Frontal cortex (tissue), 4 donors: ENCODE results near the gene ADSS1. TPM values are rescaled to one million over a fixed set of nuclear protein-coding genes. Genes with fewer than 3 reads are reported as not detected.

Experiments
- DNase-seq, 2 donors: peaks; one replicate each; pipeline ENCODE4 v3.0.0; 2012; ENCODE audit warnings: low spot score in 2 of 2
- FAIRE-seq: peaks from 2 replicates; lab custom pipeline; 2012; peaks lifted over from hg19 to GRCh38; lab: Jason Lieb, UNC
- total RNA-seq: library from RNA; depleted of rRNA; stranded (reverse); fragments of >200 nt; gene quantifications from one replicate; pipeline ENCODE4 v1.2.3, GENCODE V29; 2014
- donor health status: control.
- donor health status: control.
- donor health status: control.

ADSS1 gene
- total RNA-seq: 1.6 TPM

DNA sequence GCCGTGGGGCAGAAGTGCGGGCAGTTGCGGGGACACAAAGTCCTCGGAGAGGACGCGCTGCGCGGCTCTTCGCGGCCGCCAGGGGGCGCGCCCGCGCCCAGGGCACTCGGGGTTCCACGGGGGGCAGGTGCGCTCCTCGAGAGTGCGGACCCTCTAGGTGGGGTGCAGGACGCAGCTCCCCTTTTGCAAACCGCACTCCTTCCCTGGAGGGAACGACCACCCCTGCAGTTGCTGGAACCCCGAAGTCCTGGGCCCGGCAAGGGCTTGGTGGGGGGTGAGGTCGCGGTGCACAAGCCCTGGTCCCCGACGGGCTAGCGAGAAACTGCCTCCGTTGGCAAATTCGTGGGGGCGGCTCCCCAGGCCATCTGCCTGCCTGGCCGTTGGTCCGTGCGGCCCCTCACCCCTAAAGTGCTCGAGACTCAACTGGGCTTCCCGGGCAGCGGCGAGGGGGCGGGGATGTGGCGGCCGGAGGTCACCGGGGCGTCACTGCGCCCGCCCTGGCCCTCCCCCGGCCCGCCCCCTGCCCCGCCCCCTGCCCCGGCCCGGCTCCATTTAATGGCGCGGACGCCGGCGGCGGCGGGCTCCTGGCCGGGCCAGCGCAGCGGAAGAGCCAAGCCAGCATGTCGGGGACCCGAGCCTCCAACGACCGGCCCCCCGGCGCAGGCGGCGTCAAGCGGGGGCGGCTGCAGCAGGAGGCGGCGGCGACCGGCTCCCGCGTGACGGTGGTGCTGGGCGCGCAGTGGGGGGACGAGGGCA, at the start of gene ADSS1:
ADSS1 (plus strand) TSS at position 579 of the 756 bp plus-strand sequence; CDS start at position 621, 42 bp downstream.
- DNase-seq: peak; percentile 94 to 95
- no peak for FAIRE-seq

DNA sequence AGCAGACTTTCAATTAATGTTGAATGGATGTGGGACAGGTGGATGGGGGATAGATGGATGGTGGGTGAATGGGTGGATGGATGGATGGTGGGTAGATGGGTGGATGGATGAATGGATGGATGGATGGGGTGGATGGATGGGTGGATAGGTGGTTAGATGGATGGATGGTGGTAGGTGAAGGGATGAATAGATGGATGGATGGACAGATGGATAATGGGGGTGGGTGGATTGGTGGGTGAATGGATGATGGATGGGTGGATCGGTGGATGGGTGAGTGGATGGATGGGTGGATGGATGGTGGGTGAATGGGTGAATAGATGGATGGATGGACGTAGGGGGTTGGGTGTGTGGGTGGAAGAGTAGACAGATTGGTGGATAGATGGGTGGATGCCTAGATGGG, 48.6 kb upstream of the ADSS1 start:
- no peak for FAIRE-seq
- DNase-seq: no peak

DNA sequence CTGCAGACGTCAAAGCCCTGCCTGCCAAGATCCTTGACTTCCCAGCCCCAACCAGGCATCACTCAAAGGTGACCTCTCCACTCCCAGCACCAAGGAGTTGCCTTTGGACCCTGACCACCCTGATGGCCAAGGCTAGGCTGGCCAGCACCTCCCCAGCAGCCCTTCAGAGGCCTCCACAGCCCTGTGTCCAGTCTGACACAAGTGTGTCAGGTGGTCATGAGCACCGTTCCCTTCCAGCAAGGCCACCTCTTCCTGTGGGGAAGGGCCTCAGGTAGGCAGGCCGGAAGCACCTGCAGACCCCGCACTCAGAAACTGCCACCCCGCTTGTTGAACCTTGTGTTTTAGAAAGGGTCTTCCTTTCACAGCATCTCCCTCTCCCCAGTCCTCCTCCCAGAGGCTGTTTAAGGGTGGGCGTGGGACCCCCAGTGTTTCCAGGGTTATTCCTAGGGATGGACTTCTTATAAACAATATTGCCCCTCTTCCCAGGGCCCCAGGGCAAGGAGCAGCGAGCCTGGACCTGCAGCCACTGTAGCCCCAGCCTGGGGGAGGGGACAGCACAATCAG, 47.8 kb upstream of the ADSS1 start:
- DNase-seq (no peak), FAIRE-seq (no peak)

DNA sequence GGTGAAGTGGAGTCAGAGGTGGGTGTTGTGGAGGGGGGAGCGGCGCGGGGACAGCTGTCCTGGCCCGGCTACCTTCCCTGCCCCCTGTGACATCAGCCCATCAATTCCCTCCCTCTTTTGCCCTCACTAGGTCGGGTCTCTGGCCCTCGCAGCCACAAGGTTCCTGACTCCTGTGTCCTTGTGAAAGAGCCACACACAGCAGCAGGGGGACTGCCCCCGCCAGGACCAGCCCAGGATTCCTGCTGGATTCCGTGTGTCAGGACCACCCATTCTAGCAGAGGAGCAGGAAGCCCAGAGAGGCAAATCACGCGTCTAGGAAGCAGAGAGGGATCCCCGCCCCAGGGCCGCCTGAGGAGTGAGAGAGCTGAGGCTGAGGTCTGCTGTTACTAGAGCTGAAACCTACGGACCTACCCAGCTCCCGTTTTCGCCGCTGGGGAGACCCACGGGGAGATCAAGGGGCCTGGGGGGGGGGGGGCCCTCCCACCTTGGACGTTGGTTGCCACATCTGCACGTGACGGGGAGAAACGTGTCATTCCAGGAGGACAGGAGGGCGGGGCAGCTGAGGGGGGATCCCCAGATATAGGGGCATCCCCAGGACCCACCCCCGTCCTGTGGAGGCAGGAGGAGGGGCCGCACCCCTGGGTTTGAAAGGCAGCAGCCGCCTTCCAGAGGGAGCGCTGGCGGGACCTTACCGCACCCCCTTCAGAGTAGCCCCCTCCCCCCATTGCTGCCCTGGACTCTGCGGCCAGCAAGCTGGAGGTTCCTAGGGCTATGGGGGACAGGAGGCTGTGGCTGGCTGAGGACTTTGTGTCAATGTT, 47.1 kb upstream of the ADSS1 start:
- DNase-seq (no peak), FAIRE-seq (no peak)

DNA sequence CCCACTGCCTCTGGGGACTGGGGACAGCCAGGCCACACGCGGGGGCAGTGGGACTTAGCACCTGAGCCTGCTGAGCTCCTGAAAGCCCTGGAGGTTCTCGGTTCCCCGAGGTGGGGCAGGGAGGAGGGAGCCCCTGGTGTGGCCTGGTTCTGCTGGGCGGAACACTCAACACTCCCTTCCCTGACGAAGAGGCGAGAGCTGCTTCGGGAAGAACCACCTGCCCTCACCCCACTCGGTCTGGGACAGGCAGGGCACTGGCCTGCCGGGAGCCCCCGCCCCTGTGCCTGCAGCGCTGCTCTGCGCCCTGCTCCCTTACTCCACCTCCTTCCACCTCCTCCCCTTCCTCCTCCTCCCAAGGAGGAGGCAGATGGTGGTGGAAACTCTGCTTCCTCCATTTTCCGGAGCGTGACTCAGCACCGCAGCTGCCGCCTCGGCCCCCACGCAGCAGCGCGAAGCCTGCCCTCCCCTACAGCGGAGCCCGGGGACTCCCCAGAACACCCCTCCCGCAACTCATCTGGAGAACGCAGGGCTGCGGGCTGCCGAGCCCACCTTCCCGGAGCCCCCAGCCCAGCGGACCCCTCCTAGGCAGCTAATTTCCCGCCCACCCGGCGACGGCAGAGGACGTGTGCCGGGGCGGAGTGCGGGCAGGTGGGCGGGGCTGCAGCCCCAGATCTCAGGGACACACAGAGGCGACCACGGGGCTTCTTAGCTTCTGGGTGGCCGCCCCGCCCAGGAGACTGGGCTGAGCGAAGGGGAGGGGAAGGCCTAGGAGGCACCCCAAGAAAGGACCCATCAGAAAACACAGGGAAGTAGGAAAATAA, 46.3 kb upstream of the ADSS1 start:
- DNase-seq: peak in 1 of 2 donors; percentile 85
- FAIRE-seq: no peak

DNA sequence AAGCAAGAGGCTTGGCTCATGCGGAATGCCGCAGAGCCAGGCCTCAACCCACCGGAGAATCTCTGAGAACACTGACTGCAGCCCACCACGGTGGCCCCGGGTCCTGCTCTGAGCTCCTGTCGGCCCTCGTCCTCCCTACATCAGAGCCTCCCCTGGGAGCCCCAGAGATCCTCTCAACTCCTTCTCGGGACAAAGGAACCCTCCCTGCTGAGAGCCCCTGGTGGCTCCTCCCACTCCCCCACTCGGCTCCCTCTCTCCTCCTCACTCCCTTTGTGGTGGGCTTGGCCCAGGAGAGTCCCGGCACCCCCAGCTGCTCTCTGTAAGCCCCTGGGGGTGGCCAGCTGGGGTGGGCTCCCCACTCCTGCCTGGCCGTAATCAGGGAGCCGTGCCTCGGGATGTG, 45.7 kb upstream of the ADSS1 start:
- DNase-seq (no peak), FAIRE-seq (no peak)

DNA sequence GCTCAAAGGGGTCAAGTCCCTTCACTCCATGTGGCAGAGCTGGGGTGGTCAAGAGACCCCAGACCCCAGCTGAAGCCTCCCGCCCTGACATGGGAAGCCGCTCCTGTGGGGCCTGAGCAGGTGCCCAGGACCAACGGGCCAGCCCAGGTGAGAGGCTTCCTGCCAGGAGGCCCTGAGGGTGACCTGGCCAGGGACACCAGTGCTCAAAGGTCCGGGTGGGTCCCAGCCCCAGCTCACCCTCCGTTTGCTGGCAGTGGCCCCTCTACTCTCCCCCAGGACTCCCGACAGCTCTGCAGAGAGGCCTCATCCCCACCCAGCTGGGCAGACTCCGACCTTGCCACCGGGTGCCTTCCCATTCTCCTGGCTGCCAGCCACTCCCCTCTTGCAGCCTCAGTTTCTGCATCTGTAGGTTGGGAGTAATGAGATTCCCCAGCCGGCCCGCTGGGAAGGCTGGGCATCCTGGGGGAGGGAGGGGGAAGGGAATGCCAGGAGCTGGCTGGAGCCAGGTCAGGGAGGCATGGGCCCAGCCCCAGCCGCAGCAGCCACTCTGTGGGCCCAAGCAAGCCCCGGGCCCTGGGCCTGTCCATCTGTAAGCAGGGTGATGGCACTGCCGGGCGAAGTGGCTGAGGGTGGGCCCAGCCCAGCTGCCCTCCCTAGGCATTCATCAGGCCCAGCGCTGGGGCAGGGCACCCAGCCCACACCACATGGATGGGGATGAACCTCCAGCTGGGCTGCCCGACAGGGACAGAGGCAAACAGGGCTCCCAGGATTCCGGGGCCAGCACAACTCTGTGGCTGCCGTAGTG, 44.9 kb upstream of the ADSS1 start:
- DNase-seq (peak in 1 of 2 donors; percentile 74), FAIRE-seq (no peak)

DNA sequence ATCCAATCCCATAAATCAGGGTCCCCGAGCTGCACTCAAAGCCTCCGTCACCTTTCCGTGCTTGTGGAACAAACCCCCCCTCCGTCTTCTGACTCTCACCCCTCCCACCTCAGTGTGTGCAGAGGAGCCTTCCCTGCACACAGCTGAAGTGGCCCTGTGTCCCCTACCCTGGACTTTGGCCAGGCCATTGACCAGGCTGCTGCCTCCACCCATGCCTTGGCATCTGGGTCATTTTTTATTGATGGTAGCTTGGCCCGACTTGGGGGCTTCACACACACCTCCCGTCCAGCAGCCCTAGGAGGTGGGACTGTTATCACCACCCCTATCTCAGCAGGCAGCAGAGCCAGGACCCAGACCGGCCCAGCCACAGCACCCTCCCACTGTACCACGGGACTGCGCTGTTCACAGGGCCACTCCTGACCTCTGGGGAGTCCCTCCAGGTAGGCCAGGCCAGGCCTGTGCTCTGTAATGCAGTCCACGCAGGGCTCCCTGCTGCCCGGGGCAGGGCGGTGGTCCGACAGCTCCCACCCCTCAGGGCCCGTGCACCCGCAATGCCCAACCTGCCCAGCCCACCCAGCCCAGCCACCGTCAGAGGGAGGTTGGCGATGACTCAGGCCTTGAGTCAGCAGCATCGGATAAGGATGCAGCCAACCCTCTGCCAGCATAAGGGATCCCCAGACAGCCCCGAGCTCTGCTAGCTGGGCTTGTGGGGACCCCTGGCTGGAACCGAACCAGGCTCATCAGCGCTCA, 43.8 kb upstream of the ADSS1 start:
- FAIRE-seq (no peak), DNase-seq (no peak)

DNA sequence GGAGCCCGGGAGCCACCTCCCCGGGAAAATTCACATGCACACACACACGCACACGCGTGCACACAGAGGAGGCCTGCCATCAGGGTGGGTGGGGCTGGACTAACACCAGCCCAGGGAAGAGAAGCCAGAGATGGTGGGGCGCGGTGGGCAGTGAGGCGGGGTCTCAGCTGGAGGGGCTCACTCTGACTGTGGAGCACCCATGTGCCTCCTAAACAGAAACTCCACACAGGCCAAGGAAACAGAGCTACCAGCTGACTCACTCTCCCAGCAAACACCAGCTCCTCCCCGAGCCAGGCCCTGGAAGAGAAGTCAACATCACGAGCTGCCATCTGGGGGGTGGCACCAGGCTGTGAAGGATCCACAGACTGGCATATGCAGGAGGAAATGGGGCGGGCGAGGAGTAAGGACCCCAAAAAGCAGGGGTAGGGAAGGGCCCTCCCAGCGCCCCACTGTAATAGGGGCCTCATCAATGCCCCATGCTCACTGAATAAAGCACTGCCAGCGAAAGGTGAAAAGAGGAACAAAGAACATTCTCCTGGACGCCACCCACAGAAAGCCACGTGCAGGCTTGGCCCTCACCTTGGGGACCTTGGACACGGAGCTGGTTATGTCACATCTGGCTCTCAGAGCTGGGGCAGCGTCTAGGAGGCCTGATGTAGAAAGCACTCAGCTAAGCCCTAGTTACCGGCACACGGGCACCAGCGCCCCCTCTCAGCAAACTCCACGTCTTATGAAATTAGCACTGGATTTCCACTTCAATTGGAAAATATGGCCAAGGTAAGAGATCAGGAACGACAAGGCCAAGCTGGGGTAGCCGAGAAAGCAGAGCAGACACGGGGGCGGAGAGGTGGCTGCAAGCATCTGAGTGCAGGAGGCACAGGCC, 43.0 kb upstream of the ADSS1 start:
- FAIRE-seq: no peak

DNA sequence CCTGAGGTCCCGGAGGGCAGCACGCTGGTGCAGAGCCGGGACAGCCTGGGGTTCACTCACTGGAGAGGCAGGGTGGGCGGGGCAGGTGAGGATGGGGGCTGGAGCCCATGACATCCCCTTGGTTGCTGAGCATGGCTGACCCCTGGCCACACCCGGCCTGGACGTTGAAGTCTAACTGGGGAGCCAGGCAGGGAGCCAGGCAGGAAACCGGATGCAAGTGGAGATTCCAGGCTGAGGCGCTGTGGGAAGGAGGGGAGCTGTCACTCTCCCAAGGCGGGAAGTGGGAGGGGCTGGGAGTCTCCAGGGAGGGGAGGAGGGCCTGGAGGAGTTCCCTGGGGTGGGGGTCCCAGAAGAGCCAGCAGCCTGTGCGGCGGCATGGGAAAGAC, 42.3 kb upstream of the ADSS1 start:
- FAIRE-seq: no peak
- DNase-seq: peak; percentile 76 to 79

More for the DNA sequence above, 43.0 kb upstream of the ADSS1 start:
- DNase-seq: peak; percentile 74 to 80

DNA sequence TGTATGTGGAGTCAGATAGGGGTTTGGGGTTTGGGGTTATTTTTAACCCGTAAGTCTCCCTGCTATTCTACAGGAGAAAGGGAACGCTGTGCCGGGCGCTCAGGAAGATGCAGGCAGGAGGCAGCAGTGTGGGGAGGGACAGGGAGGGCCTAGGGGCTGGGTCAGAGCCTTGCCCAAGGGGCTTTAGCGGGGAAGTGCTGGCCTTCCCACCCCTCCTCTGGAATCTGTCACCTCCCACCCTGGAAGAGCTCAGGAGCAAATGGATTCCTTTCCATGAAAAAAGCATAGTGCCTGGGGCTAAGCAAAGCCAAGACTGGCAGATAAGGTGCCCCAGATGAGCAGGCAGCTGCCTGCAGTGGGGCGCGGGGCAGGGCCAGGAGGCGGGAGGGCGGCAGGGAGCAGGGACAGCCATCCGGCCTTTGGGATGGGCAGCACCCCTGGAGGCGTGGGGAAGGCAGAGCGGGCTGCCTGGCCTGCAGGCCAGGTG, 41.9 kb upstream of the ADSS1 start:
- DNase-seq: no peak
- no peak for FAIRE-seq

DNA sequence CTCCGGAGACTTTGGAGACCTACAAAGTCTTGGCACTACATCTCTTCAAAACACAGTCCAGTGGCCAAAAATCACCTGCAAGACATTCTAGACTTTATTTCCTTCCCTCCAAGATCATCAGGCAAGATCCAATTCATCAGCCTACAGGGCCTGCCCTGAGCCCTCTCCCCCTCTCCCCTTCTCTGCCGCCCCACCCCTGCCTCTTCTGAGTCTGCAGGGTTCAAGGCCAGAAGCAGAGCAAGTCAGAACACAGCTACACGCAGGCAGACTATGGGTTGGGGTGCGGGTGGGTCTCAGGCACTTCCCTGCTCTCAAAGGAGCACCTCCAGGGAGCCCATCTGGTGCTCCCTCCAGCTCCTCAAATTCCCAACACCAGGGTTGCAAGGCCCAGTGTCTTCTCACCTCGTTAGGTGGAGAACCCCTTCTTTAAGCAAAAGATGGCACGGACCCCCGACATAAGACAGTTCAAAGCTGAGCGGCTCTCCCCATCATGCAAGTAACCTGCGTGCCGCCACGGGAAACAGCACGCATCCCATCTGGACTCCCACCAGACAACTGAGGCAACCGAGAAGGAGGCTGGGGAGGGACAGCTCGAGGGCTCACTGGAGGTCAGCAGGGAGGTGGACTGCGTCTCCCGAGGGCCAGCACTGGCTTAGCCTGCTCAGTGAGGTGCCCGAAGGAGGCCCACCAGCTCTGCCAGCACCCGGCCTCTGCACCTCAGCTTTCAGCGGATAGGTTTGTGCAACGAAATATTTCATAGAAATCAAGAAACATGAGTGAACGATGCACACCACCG, 40.2 kb upstream of the ADSS1 start:
- DNase-seq (no peak), FAIRE-seq (no peak)

DNA sequence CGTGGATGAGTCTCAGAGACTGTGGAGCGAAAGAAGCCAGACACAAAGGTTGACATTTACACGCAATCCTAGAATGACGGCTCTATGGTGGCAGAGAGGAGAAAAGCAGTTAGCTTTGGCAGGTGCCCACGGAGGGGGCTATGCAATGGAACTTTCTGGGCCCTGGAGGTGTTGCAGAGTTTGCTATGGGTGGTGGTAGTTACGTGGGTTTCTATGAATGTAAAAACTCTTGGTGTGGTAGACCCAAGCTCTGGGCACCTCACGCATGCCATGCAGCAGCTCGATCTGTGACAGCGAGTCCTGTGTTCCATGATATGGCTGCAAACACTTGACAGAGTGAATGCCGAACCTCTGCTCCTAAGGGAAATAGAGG, 39.6 kb upstream of the ADSS1 start:
- DNase-seq (no peak), FAIRE-seq (no peak)

DNA sequence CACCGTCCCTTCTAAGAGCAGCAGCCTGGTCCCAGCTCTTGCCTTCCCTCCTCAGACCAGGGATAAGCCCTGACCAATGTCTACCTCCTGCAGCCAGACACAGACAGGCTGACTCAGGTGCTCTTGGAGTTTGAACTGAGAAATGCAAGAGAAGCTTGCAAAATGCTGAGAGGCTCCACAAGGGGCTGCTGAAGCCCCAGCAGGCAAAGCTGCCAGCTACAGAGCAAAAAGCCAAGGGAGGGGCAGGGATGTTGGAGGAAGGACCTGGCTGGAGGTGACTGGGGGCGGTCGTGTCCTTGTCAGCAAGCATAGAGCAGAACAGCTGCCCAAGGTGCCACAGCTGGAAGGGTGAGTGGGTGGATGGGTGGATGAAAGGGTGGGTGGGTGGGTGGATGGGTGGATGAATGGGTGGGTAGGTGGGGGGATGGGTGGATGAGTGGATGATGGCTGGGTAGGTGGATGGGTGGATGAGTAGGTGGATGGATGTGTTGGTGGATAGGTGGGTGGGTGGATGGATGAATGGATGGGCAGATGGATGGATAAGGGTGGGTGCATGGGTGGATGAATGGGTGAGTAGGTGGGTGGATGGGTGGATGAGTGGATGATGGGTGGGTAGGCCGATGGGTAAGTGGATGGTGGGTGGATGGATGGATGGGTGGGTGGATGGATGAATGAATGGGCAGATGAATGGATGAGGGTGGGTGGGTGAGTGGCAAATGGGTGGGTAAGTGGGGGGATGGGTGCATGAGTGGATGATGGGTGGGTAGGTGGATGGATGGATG, 38.6 kb upstream of the ADSS1 start:
- DNase-seq (no peak), FAIRE-seq (no peak)

DNA sequence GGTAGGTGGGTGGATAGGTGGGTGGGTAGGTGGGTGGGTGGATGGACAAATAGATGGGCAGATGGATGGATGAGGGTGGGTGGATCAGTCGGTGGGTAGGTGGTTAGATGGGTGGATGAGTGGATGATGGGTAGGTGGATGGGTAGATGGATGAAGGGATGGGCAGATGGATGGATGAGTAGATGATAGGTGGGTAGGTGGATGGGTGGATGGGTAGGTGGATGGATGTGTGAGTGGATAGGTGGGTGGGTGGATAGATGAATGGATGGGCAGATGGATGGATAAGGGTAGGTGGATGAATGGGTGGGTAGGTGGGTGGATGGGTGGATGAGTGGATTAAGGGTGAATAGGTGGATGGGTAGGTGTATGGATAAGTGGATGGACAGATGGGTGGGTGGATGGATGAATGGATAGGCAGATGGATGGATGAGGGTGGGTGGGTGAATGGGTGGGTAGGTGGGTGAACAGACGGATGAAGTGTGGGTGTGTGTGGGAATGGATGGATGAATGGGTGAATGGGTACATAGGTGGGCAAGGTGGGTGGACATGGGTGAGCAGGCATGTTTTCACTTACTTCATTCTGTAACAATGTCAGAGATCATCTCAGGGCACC, 37.9 kb upstream of the ADSS1 start:
- no peak for FAIRE-seq

More for the DNA sequence above, 37.9 kb upstream of the ADSS1 start:
- no peak for DNase-seq
